Subcutaneous abdominal adipose tissue (tissue), 5 donors: Measurements from ENCODE around the gene ABHD17C.

Experiments
- H3K27ac ChIP-seq: one replicate; pipeline ENCODE4 v1.7.0; 2013; ENCODE audit warnings: low read depth, mild to moderate bottlenecking, inconsistent platforms, low read length, moderate library complexity
- H3K27me3 ChIP-seq, 5 donors: one replicate each; pipeline ENCODE4 v1.7.0; 2013; ENCODE audit warnings: low read length in 5 of 5, inconsistent platforms in 1 of 5; ENCODE audit not compliant: control insufficient read depth in 5 of 5, insufficient read depth in 4 of 5
- H3K36me3 ChIP-seq, 5 donors: one replicate each; pipeline ENCODE4 v1.7.0; 2013; ENCODE audit warnings: low read length in 5 of 5; ENCODE audit not compliant: control insufficient read depth in 5 of 5, insufficient read depth in 5 of 5
- H3K4me1 ChIP-seq, 5 donors: one replicate each; pipeline ENCODE4 v1.7.0; 2013; ENCODE audit warnings: low read length in 5 of 5, mild to moderate bottlenecking in 3 of 5, moderate library complexity in 1 of 5; ENCODE audit not compliant: control insufficient read depth in 5 of 5, insufficient read depth in 5 of 5
- H3K4me3 ChIP-seq, 5 donors: one replicate each; pipeline ENCODE4 v1.7.0; 2013; ENCODE audit warnings: low read length in 5 of 5, low read depth in 1 of 5
- H3K9ac ChIP-seq, 5 donors: one replicate each; pipeline ENCODE4 v1.7.0; 2013; ENCODE audit warnings: low read length in 5 of 5, mild to moderate bottlenecking in 4 of 5, moderate library complexity in 3 of 5
- H3K9me3 ChIP-seq, 5 donors: one replicate each; pipeline ENCODE4 v1.7.0; 2013; ENCODE audit warnings: low read length in 5 of 5; ENCODE audit not compliant: control insufficient read depth in 5 of 5
- donor health status: healthy.
- donor health status: healthy.
- donor health status: healthy.
- donor health status: healthy.
- donor health status: healthy.

ABHD17C gene

GRCh38 chr15:80773122-80773551, 78.0 kb downstream of the ABHD17C start:
- H3K4me3 ChIP-seq, result no peak overlapping the region
- H3K36me3 ChIP-seq, result no peaks in the 10 kb centered on the region
- H3K9me3 ChIP-seq, result no peaks in the 10 kb centered on the region
- peaks cover 0 to 17% (median 7%) of the 10 kb centered on the region in 5 donors for H3K4me1 ChIP-seq
- no peak overlapping the region for H3K27ac ChIP-seq
- H3K27me3 ChIP-seq, result peaks cover 0 to 9% (median 7%) of the 10 kb centered on the region in 5 donors
- no peak overlapping the region for H3K9ac ChIP-seq

GRCh38 chr15:80773792-80774352, 78.8 kb downstream of the ABHD17C start:
- H3K4me1 ChIP-seq, result peaks cover 0 to 21% (median 9%) of the 10 kb centered on the region in 5 donors
- no peak overlapping the region for H3K4me3 ChIP-seq
- H3K27ac ChIP-seq, result no peak overlapping the region
- H3K27me3 ChIP-seq, result peaks cover 0 to 16% (median 13%) of the 10 kb centered on the region in 5 donors
- no peaks in the 10 kb centered on the region for H3K36me3 ChIP-seq
- no peak overlapping the region for H3K9ac ChIP-seq
- H3K9me3 ChIP-seq, result no peaks in the 10 kb centered on the region

- Histone ChIP-seq H3K9ac (no peak overlapping the region), H3K27ac (no peak overlapping the region), H3K27me3 (peaks cover 3 to 20% (median 15%) of the 10 kb centered on the region in 5 donors), H3K4me1 (peaks cover 0 to 27% (median 15%) of the 10 kb centered on the region in 5 donors), H3K4me3 (no peak overlapping the region), H3K9me3 (no peaks in the 10 kb centered on the region), H3K36me3 (no peaks in the 10 kb centered on the region)
Measured at GRCh38 chr15:80774486-80774885, 79.4 kb downstream of the ABHD17C start.

- H3K36me3 ChIP-seq, result no peaks in the 10 kb centered on the region
- no peak overlapping the region for H3K9ac ChIP-seq
- peaks cover 12 to 29% (median 24%) of the 10 kb centered on the region in 5 donors for H3K27me3 ChIP-seq
- no peak overlapping the region for H3K4me3 ChIP-seq
- H3K4me1 ChIP-seq, result peaks cover 1 to 36% (median 24%) of the 10 kb centered on the region in 5 donors
- no peak overlapping the region for H3K27ac ChIP-seq
- H3K9me3 ChIP-seq, result no peaks in the 10 kb centered on the region
Measured at GRCh38 chr15:80775338-80775737, 80.2 kb downstream of the ABHD17C start.

GRCh38 chr15:80776420-80777045, 81.4 kb downstream of the ABHD17C start:
- Histone ChIP-seq H3K27me3 (peaks cover 13 to 38% (median 30%) of the 10 kb centered on the region in 5 donors), H3K9ac (no peak overlapping the region), H3K27ac (no peak overlapping the region), H3K36me3 (no peaks in the 10 kb centered on the region), H3K4me1 (peaks cover 1 to 41% (median 28%) of the 10 kb centered on the region in 5 donors), H3K9me3 (no peaks in the 10 kb centered on the region), H3K4me3 (no peak overlapping the region)

GRCh38 chr15:80777137-80777536, 82.0 kb downstream of the ABHD17C start:
- no peaks in the 10 kb centered on the region for H3K9me3 ChIP-seq
- no peaks in the 10 kb centered on the region for H3K36me3 ChIP-seq
- no peak overlapping the region for H3K4me3 ChIP-seq
- no peak overlapping the region for H3K27ac ChIP-seq
- H3K9ac ChIP-seq, result no peak overlapping the region
- peaks cover 1 to 41% (median 28%) of the 10 kb centered on the region in 5 donors for H3K4me1 ChIP-seq
- H3K27me3 ChIP-seq, result peaks cover 13 to 38% (median 31%) of the 10 kb centered on the region in 5 donors

- no peak overlapping the region for H3K27ac ChIP-seq
- peaks cover 13 to 38% (median 34%) of the 10 kb centered on the region in 5 donors for H3K27me3 ChIP-seq
- H3K4me3 ChIP-seq, result no peak overlapping the region
- H3K9me3 ChIP-seq, result no peaks in the 10 kb centered on the region
- H3K9ac ChIP-seq, result no peak overlapping the region
- H3K4me1 ChIP-seq, result peaks cover 1 to 41% (median 28%) of the 10 kb centered on the region in 5 donors
- no peaks in the 10 kb centered on the region for H3K36me3 ChIP-seq
Measured at GRCh38 chr15:80777826-80778620, 82.9 kb downstream of the ABHD17C start.

GRCh38 chr15:80778621-80778963, 83.5 kb downstream of the ABHD17C start:
- H3K36me3 ChIP-seq, result no peaks in the 10 kb centered on the region
- H3K27me3 ChIP-seq, result peaks cover 13 to 41% (median 34%) of the 10 kb centered on the region in 5 donors
- H3K27ac ChIP-seq, result no peak overlapping the region
- H3K4me3 ChIP-seq, result peak overlapping the region in 1 of 5 donors; percentile 63
- H3K9me3 ChIP-seq, result no peaks in the 10 kb centered on the region
- H3K4me1 ChIP-seq, result peaks cover 1 to 41% (median 28%) of the 10 kb centered on the region in 5 donors
- peak overlapping the region in 1 of 5 donors; percentile 36 for H3K9ac ChIP-seq

- H3K27ac ChIP-seq, result no peak within 1 kb of the TSS
- H3K4me3 ChIP-seq, result peak within 1 kb of the TSS; percentile 19 to 63 (median 55)
- H3K9me3 ChIP-seq, result no peaks in the 10 kb centered on the region
- H3K27me3 ChIP-seq, result peaks cover 13 to 43% (median 36%) of the 10 kb centered on the region in 5 donors
- H3K36me3 ChIP-seq, result no peaks in the 10 kb centered on the region
- H3K4me1 ChIP-seq, result peaks cover 1 to 41% (median 28%) of the 10 kb centered on the region in 5 donors
- H3K9ac ChIP-seq, result peak within 1 kb of the TSS in 2 of 5 donors; percentile 36 to 48
Measured at GRCh38 chr15:80778964-80779657, 84.0 kb downstream of the ABHD17C start, which contains the start of gene CEMIP. TSS of gene CEMIP (plus strand) at chr15:80779370. CDS start at chr15:80873880, 94,510 bp downstream.
